ENCODE data around the gene QSER1.

DNA sequence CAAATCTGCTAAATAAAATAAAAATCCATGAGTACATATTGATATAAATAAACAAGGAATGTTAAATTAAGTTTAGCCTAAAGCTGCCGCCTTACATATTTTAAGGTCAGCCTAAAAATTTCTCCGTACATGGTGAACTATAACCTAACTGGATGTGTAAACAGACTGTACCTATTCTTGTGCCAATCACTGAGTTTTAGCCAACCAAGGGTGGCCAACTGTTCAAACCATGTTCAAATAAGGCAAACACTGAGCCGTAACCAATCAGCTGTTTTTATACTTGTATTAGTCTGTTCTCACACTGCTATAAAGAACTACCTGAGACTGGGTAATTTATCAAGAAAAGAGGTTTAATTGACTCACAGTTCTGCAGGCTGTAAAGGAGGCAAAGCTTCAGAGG is 8.6 kb upstream of the QSER1 start:
- no peak for TF ChIP-seq POLR2A (IDR thresholded peaks at IDR 0.05; ENCODE audit: low read length)
- TF ChIP-seq GATA1 (IDR thresholded peaks at IDR 0.05; ENCODE audit: low read depth, low read length): no peak

All from erythroblast (primary cell).